H9 (cell line): ENCODE results near the gene GAGE12C. TPM values are rescaled to one million over a fixed set of nuclear protein-coding genes. Genes with fewer than 3 reads are reported as not detected.
"Not testable (repeated sequence)": the region's sequence is repeated elsewhere in the genome, so short reads cannot be mapped to it uniquely, and the experiment has no call there.

Experiments
- DNase-seq: peaks from one replicate; pipeline ENCODE4 v3.0.0-alpha.2; 2017
- H2AFZ ChIP-seq: one replicate; pipeline ENCODE4 v1.6.1; 2013; ENCODE audit warnings: mild to moderate bottlenecking, low read length, control low read depth, moderate library complexity
- H2AK5ac ChIP-seq: 2 replicates; pipeline ENCODE4 v1.6.1; 2013; ENCODE audit warnings: low read length, control low read depth, mixed read lengths; ENCODE audit not compliant: insufficient read length
- H2BK120ac ChIP-seq: one replicate; pipeline ENCODE4 v1.6.1; 2013; ENCODE audit warnings: low read depth, mild to moderate bottlenecking, low read length, control low read depth, inconsistent platforms; ENCODE audit not compliant: poor library complexity, severe bottlenecking
- H2BK12ac ChIP-seq: 2 replicates; pipeline ENCODE4 v1.6.1; 2013; ENCODE audit warnings: low read length, control low read depth, mixed read lengths, low read depth; ENCODE audit not compliant: insufficient read length
- H2BK15ac ChIP-seq: 2 replicates; pipeline ENCODE4 v1.6.1; 2013; ENCODE audit warnings: low read depth, low read length, control low read depth
- H2BK20ac ChIP-seq: one replicate; pipeline ENCODE4 v1.6.1; 2013; ENCODE audit warnings: low read depth, mild to moderate bottlenecking, low read length, control low read depth, inconsistent platforms; ENCODE audit not compliant: poor library complexity, severe bottlenecking
- H2BK5ac ChIP-seq: 2 replicates; pipeline ENCODE4 v1.6.1; 2013; ENCODE audit warnings: low read length, control low read depth, mixed read lengths; ENCODE audit not compliant: insufficient read length
- H3K14ac ChIP-seq: 2 replicates; pipeline ENCODE4 v1.6.1; 2013; ENCODE audit warnings: low read length, control low read depth; ENCODE audit not compliant: insufficient read depth
- H3K18ac ChIP-seq: 2 replicates; pipeline ENCODE4 v1.6.1; 2013; ENCODE audit warnings: low read depth, mild to moderate bottlenecking, mixed read lengths, low read length, control low read depth; ENCODE audit not compliant: insufficient read length
- H3K23ac ChIP-seq: 2 replicates; pipeline ENCODE4 v1.6.1; 2013; ENCODE audit warnings: low read length, control low read depth, mixed read lengths, low read depth; ENCODE audit not compliant: insufficient read length
- H3K23me2 ChIP-seq: 2 replicates; pipeline ENCODE4 v1.6.1; 2013; ENCODE audit warnings: low read depth, mild to moderate bottlenecking, mixed read lengths, low read length, control low read depth; ENCODE audit not compliant: insufficient read length, poor library complexity, severe bottlenecking
- H3K27ac ChIP-seq: 2 replicates; pipeline ENCODE4 v1.5.1; 2013; ENCODE audit warnings: low read length, control low read depth, mixed read lengths, low read depth; ENCODE audit not compliant: insufficient read length
- H3K27me3 ChIP-seq: 2 replicates; pipeline ENCODE4 v1.6.1; 2013; ENCODE audit warnings: low read length, control low read depth, inconsistent platforms; ENCODE audit not compliant: insufficient read depth
- H3K4ac ChIP-seq: 2 replicates; pipeline ENCODE4 v1.6.1; 2013; ENCODE audit warnings: low read depth, mild to moderate bottlenecking, control low read depth, inconsistent platforms, low read length, moderate library complexity
- H3K4me1 ChIP-seq: 2 replicates; pipeline ENCODE4 v1.6.1; 2013; ENCODE audit warnings: low read length, control low read depth, inconsistent platforms; ENCODE audit not compliant: insufficient read depth
- H3K4me2 ChIP-seq: 2 replicates; pipeline ENCODE4 v1.6.1; 2013; ENCODE audit warnings: low read length, control low read depth, mixed read lengths; ENCODE audit not compliant: insufficient read length, insufficient read depth
- H3K56ac ChIP-seq: 2 replicates; pipeline ENCODE4 v1.6.1; 2013; ENCODE audit warnings: low read depth, mild to moderate bottlenecking, mixed read lengths, low read length, control low read depth; ENCODE audit not compliant: insufficient read length
- H3K79me1 ChIP-seq: 2 replicates; pipeline ENCODE4 v1.6.1; 2013; ENCODE audit warnings: low read depth, mild to moderate bottlenecking, moderate library complexity, low read length, control low read depth, inconsistent platforms; ENCODE audit not compliant: insufficient read depth, poor library complexity, severe bottlenecking
- H3K79me2 ChIP-seq: 2 replicates; pipeline ENCODE4 v1.6.1; 2013; ENCODE audit warnings: low read length, control low read depth, inconsistent platforms; ENCODE audit not compliant: insufficient read depth
- H3K9ac ChIP-seq: 2 replicates; pipeline ENCODE4 v1.6.1; 2013; ENCODE audit warnings: low read length, control low read depth, mixed read lengths; ENCODE audit not compliant: insufficient read length; ENCODE audit errors: extremely low read depth
- H3K9me3 ChIP-seq: one replicate; pipeline ENCODE4 v1.6.1; 2013; ENCODE audit warnings: low read depth, low read length, inconsistent platforms; ENCODE audit not compliant: control insufficient read depth
- H3T11ph ChIP-seq: one replicate; pipeline ENCODE4 v1.6.1; 2013; ENCODE audit warnings: mild to moderate bottlenecking, low read length, control low read depth, inconsistent platforms
- H4K20me1 ChIP-seq: one replicate; pipeline ENCODE4 v1.6.1; 2013; ENCODE audit not compliant: control insufficient read depth, insufficient read length, insufficient read depth
- H4K5ac ChIP-seq: 2 replicates; pipeline ENCODE4 v1.6.1; 2013; ENCODE audit warnings: low read depth, mild to moderate bottlenecking, mixed read lengths, low read length, control low read depth; ENCODE audit not compliant: insufficient read length
- H4K8ac ChIP-seq: replicated peaks from 2 replicates; pipeline ENCODE4 v1.6.1; 2013; ENCODE audit warnings: low read length, control low read depth, mixed read lengths, low read depth; ENCODE audit not compliant: insufficient read length
- H4K91ac ChIP-seq: 2 replicates; pipeline ENCODE4 v1.6.1; 2013; ENCODE audit warnings: low read depth, mild to moderate bottlenecking, moderate library complexity, mixed read lengths, low read length, control low read depth; ENCODE audit not compliant: insufficient read length
- H3K27ac Mint-ChIP-seq, 3 experiments: 2 replicates in 2 of 3; 3 replicates in 1 of 3; pipeline ENCODE4 v1.8.0; 2020 to 2021; ENCODE audit warnings: mixed read lengths in 3 of 3, mild to moderate bottlenecking in 1 of 3, moderate library complexity in 1 of 3
- H3K27me3 Mint-ChIP-seq: 2 replicates; pipeline ENCODE4 v1.8.0; 2021; ENCODE audit warnings: low read depth, mild to moderate bottlenecking, moderate library complexity, mixed read lengths
- H3K36me3 Mint-ChIP-seq, 3 experiments: 2 replicates in 2 of 3; 3 replicates in 1 of 3; pipeline ENCODE4 v1.8.0; 2020 to 2021; ENCODE audit warnings: low read depth in 3 of 3, mixed read lengths in 3 of 3; ENCODE audit not compliant: insufficient read depth in 1 of 3
- H3K4me1 Mint-ChIP-seq, 2 experiments: 2 replicates each; pipeline ENCODE4 v1.8.0; 2020; ENCODE audit warnings: mixed read lengths in 2 of 2
- H3K4me3 Mint-ChIP-seq, 2 experiments: 2 replicates in 1 of 2; 3 replicates in 1 of 2; pipeline ENCODE4 v1.8.0; 2020 to 2021; ENCODE audit warnings: mild to moderate bottlenecking in 2 of 2, mixed read lengths in 2 of 2, moderate library complexity in 1 of 2
- H3K9me3 Mint-ChIP-seq, 2 experiments: 2 replicates in 1 of 2; 3 replicates in 1 of 2; pipeline ENCODE4 v1.8.0; 2020; ENCODE audit warnings: mild to moderate bottlenecking in 2 of 2, mixed read lengths in 2 of 2, moderate library complexity in 1 of 2
- WGBS: extraction: QIAGEN DNeasy Blood & Tissue Kit; methylation state at CpG from one replicate; pipeline ENCODE4 v1.1.7; 2013; ENCODE audit warnings: missing lambda C conversion rate, low lambda C conversion rate, mixed read lengths; ENCODE audit not compliant: insufficient read length; ENCODE audit errors: extremely low coverage; 5-methylcytosine and 5-hydroxymethylcytosine counted together
- total RNA-seq: library from RNA; stranded (reverse); gene quantifications from 2 replicates; pipeline ENCODE4 v1.2.1, GENCODE V29; 2021

The GAGE12C gene
- total RNA-seq, 1 experiment from 2014 or later, result not detected

DNA sequence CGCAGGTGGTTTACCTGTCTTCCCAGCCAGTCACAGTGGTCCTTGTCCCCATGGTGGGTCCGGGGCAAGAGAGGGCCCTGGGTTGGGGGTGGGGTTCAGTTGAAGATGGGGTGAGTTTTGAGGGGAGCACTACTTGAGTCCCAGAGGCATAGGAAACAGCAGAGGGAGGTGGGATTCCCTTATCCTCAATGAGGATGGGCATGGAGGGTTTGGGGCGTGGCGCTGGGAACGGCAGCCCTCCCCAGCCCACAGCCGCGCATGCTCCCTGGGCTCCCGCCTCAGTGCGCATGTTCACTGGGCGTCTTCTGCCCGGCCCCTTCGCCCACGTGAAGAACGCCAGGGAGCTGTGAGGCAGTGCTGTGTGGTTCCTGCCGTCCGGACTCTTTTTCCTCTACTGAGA is 38.1 kb downstream of the GAGE12C start, which contains the start of gene GAGE12G:
Gene GAGE12G, plus strand, starts transcription at position 301 of the 400 bp plus-strand sequence. CDS start 1,155 bp downstream, outside the sequence.
- H3K4me3 Mint-ChIP-seq, H4K20me1 ChIP-seq, H3K56ac ChIP-seq, H3K79me2 ChIP-seq, H3K27ac ChIP-seq, H4K8ac ChIP-seq, H3K23me2 ChIP-seq, H3K9ac ChIP-seq, H3K18ac ChIP-seq, H3K79me1 ChIP-seq, H2BK120ac ChIP-seq, H2BK20ac ChIP-seq, H3K4me1 Mint-ChIP-seq, H3K27me3 Mint-ChIP-seq, H2BK5ac ChIP-seq, H3K27ac Mint-ChIP-seq, DNase-seq, H2AFZ ChIP-seq, H2AK5ac ChIP-seq, H4K5ac ChIP-seq, H3T11ph ChIP-seq, H3K9me3 Mint-ChIP-seq, H3K4me1 ChIP-seq, H3K4me2 ChIP-seq, H4K91ac ChIP-seq, H3K14ac ChIP-seq, H2BK12ac ChIP-seq, H3K9me3 ChIP-seq, H3K36me3 Mint-ChIP-seq, H2BK15ac ChIP-seq, H3K23ac ChIP-seq, H3K4ac ChIP-seq, H3K27me3 ChIP-seq: not testable (repeated sequence)
- no CpG with 5 or more reads among the region's 16 CpGs for WGBS

DNA sequence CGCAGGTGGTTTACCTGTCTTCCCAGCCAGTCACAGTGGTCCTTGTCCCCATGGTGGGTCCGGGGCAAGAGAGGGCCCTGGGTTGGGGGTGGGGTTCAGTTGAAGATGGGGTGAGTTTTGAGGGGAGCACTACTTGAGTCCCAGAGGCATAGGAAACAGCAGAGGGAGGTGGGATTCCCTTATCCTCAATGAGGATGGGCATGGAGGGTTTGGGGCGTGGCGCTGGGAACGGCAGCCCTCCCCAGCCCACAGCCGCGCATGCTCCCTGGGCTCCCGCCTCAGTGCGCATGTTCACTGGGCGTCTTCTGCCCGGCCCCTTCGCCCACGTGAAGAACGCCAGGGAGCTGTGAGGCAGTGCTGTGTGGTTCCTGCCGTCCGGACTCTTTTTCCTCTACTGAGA is 47.7 kb downstream of the GAGE12C start, which contains the start of gene GAGE12H:
Gene GAGE12H, plus strand, starts transcription at position 301 of the 400 bp plus-strand sequence. CDS start 1,155 bp downstream, outside the sequence.
- H3K27ac ChIP-seq, H2AFZ ChIP-seq, H3K18ac ChIP-seq, H3K23me2 ChIP-seq, H3K4me2 ChIP-seq, H3K36me3 Mint-ChIP-seq, H3K27me3 ChIP-seq, H2AK5ac ChIP-seq, H4K91ac ChIP-seq, H4K20me1 ChIP-seq, H3K27ac Mint-ChIP-seq, H2BK120ac ChIP-seq, H3K79me2 ChIP-seq, H3K14ac ChIP-seq, H3K79me1 ChIP-seq, H2BK20ac ChIP-seq, H3K4me1 Mint-ChIP-seq, H4K5ac ChIP-seq, H3K4ac ChIP-seq, H3T11ph ChIP-seq, H2BK12ac ChIP-seq, H3K9me3 ChIP-seq, H3K9me3 Mint-ChIP-seq, H3K4me3 Mint-ChIP-seq, H3K23ac ChIP-seq, DNase-seq, H3K56ac ChIP-seq, H2BK5ac ChIP-seq, H2BK15ac ChIP-seq, H3K27me3 Mint-ChIP-seq, H3K9ac ChIP-seq, H3K4me1 ChIP-seq, H4K8ac ChIP-seq: not testable (repeated sequence)
- WGBS, result no CpG with 5 or more reads among the region's 16 CpGs
